Type B pancreatic cell (in vitro differentiated cells): ENCODE data around the gene AKT1S1. TPM values are rescaled to one million over a fixed set of nuclear protein-coding genes. Genes with fewer than 3 reads are reported as not detected.

Source experiments
- DNase-seq: peaks from one replicate; pipeline ENCODE4 v3.0.0; 2021; ENCODE audit warnings: mixed read lengths; ENCODE audit not compliant: unreplicated experiment; ENCODE audit errors: extremely low spot score
- H3K27ac Mint-ChIP-seq: 2 replicates; pipeline ENCODE4 v1.8.0; 2021; ENCODE audit warnings: mild to moderate bottlenecking, mixed read lengths
- H3K27me3 Mint-ChIP-seq: 2 replicates; pipeline ENCODE4 v1.8.0; 2021; ENCODE audit warnings: mixed read lengths
- H3K36me3 Mint-ChIP-seq: 2 replicates; pipeline ENCODE4 v1.8.0; 2021; ENCODE audit warnings: mixed read lengths
- H3K4me1 Mint-ChIP-seq: one replicate; pipeline ENCODE4 v1.8.0; 2021; ENCODE audit warnings: mixed read lengths; ENCODE audit not compliant: unreplicated experiment
- H3K4me3 Mint-ChIP-seq: 2 replicates; pipeline ENCODE4 v1.8.0; 2021; ENCODE audit warnings: mild to moderate bottlenecking, mixed read lengths
- H3K9me3 Mint-ChIP-seq: 2 replicates; pipeline ENCODE4 v1.8.0; 2021; ENCODE audit warnings: mixed read lengths
- total RNA-seq: library from RNA; stranded (reverse); gene quantifications from 2 replicates; pipeline ENCODE4 v1.2.1, GENCODE V29; 2021; ENCODE audit warnings: low replicate concordance
- TF ChIP-seq, protein P1 (sequence below): fragments of 200-600 bp; sonication (generic); conservative IDR thresholded peaks from 2 replicates; pipeline ENCODE4 v1.5.0; 2021; ENCODE audit warnings: antibody characterized with exemption, mild to moderate bottlenecking

AKT1S1 gene
- total RNA-seq, 1 donor from 2014 or later, result 40.1 TPM

DNA sequence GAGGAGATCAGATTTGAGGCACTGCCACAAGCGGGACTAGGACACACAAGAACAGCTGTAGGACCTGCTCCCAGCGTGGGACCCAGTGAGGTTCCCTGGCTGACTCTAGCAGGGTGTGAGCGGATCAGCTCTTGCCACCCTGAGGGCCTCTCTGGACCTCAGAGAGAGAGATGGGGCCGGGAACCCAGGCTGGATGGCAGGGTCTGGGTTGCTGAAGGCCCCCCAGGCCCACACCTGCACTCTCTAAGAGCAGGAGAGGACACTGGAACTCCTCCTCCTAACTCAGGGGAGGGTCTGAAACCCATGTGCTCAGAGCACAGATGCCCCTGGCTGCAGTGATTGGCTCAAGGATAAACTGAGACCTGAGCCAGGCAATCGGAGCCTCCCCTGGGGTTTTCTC is 33.0 kb upstream of the AKT1S1 start:
- DNase-seq, result no peak
- Mint-ChIP-seq H3K36me3 (peaks cover 30% of the 10 kb centered on the region), H3K27me3 (no peaks in the 10 kb centered on the region), H3K4me1 (peaks cover 22% of the 10 kb centered on the region), H3K9me3 (peaks cover under 1% of the 10 kb centered on the region), H3K4me3 (no peak overlapping the region), H3K27ac (no peak overlapping the region)
- TF ChIP-seq, protein P1, sequence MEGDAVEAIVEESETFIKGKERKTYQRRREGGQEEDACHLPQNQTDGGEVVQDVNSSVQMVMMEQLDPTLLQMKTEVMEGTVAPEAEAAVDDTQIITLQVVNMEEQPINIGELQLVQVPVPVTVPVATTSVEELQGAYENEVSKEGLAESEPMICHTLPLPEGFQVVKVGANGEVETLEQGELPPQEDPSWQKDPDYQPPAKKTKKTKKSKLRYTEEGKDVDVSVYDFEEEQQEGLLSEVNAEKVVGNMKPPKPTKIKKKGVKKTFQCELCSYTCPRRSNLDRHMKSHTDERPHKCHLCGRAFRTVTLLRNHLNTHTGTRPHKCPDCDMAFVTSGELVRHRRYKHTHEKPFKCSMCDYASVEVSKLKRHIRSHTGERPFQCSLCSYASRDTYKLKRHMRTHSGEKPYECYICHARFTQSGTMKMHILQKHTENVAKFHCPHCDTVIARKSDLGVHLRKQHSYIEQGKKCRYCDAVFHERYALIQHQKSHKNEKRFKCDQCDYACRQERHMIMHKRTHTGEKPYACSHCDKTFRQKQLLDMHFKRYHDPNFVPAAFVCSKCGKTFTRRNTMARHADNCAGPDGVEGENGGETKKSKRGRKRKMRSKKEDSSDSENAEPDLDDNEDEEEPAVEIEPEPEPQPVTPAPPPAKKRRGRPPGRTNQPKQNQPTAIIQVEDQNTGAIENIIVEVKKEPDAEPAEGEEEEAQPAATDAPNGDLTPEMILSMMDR, result no peak

DNA sequence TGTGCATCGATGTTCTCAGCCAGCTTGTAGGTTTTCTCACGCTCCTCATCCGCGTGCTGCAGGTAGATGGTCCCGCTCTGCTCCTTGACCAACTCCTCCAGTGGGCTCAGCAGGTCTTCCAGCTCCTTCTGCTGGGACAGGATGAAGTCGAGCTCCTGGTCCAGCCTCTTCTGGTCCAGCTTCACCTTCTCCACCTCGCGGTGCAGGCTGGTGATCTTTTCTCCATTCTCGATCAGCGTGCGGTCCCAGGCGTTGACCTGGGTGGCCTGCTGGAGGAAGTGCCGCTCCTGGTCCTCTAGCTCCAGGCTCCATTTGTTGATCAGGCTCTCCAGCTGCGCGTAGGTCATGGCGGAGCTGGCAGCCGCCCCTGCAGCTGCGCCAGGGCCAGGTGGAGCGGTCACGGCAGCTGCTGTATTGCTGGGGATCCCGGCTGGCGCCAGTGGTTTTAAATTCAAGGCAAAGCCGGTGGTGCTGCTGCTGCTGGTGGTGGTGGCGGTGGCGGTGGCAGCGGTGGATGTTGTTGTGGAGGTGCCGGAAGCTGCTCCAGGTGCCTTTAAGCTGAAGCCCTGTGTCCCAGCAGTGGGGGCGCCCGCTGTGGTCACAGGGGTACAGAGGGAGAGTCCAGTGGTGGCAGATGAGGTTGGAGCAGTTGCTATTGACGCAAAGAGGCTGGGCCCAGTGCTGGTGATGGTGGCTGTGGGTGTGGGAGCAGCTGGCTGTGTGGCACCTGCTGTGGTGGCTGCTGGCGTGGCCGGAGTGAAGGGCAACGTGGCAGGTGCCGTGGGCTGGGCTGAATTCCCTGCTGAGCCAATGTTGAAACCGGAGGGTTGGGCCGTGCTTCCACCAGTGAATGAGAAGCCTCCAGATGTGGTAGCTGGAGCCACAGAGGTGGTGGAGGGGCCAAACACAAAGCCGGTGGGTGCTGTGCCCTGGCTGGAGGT is 31.6 kb upstream of the AKT1S1 start:
- peaks cover 22% of the 10 kb centered on the region for H3K4me1 Mint-ChIP-seq
- peaks cover 24% of the 10 kb centered on the region for H3K36me3 Mint-ChIP-seq
- TF ChIP-seq, protein P1, result no peak
- no peak for DNase-seq
- H3K27me3 Mint-ChIP-seq, result no peaks in the 10 kb centered on the region
- H3K9me3 Mint-ChIP-seq, result no peaks in the 10 kb centered on the region
- no peak overlapping the region for H3K27ac Mint-ChIP-seq
- H3K4me3 Mint-ChIP-seq, result no peak overlapping the region

DNA sequence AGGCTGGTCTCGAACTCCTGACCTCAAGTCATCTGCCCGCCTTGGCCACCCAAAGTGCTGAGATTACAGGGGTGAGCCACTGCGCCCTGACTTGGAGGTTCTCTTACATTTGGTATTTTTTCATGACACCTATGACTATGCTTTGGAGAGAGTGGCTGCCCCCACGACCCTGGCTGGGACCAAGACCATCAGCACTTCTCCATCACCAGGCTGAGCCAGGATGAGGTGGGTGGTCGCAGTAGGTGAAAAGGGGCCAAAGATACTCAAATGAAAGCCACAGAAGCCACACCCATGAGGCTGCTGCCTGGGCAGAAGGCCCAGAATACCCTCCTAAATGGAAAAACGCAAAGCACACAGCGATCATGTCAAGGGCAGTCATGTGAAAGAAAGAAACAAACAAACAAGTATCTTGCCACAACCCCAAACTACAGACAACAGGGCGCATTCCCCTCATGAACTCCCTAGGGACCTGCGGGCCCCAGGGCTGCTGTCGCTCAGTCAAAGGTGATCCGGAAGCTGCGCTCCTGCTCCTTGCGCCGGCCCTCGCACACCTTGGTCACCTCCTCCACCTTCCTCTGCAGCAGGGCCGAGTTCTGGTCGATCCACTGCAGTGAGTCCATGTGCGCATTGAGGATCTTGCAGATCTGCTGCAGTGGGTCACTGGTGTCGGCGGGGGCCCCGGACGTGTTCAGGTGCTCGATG is 30.7 kb upstream of the AKT1S1 start:
- DNase-seq, result no peak
- Mint-ChIP-seq H3K36me3 (peaks cover 16% of the 10 kb centered on the region), H3K4me1 (peaks cover 13% of the 10 kb centered on the region), H3K4me3 (no peak overlapping the region), H3K27me3 (no peaks in the 10 kb centered on the region), H3K9me3 (no peaks in the 10 kb centered on the region), H3K27ac (no peak overlapping the region)
- TF ChIP-seq, protein P1, result no peak

DNA sequence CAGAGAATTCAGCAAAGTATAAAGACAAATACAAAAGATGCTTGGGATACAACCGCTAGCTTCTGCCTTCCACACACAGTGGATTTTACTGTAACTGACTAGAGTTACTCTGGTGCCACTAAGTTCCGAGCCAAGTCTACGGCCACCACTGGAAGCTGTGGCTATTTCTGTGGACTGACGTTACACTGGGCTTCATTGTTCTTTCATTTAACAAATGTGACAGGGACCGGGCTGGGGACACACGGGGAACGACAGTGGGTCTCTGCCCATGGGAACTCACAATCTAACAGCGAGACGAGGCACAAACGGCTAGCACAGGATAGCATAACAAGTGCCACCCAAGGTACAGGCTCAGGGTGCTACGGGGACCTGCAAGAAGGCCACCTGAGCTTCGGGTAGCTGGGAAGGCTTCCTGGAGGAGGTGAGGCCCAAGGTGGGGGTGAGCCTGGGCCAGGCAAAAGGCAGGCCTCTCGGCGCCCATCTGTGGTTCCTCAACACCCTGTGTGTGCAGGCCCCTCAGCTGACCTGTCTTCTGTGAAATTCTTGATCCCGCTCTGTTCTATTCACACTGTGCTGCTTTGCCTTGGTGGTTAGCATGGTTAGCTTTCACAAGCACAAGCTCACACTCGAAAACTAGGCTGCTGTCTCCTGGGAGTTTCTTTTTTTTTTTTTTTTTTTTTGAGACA is 29.9 kb upstream of the AKT1S1 start:
- H3K4me3 Mint-ChIP-seq, result no peak overlapping the region
- H3K27ac Mint-ChIP-seq, result no peak overlapping the region
- H3K4me1 Mint-ChIP-seq, result peaks cover 11% of the 10 kb centered on the region
- H3K36me3 Mint-ChIP-seq, result peaks cover 13% of the 10 kb centered on the region
- H3K27me3 Mint-ChIP-seq, result no peaks in the 10 kb centered on the region
- TF ChIP-seq, protein P1, result no peak
- no peak for DNase-seq
- no peaks in the 10 kb centered on the region for H3K9me3 Mint-ChIP-seq

DNA sequence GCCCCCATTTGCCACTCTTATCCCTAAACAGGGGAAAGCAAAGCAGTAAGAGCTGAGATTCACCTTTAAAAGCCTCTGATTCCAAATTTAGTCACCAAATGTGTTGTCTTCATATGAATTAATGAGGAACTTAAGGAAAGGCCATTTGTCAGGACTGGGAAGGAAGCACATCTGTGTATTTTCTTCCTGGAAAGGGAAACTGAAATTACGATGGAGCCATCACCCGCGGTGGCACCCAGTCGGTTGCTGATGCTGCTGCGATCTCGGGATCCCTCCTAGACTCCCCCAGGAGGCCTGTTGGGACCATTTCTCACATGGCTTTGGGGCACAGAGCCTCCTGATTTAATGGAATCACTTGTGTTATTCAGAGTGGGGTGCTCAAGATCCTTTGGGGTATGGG is 27.0 kb upstream of the AKT1S1 start:
- Mint-ChIP-seq H3K4me1 (no peaks in the 10 kb centered on the region), H3K4me3 (no peak overlapping the region)
- TF ChIP-seq, protein P1, result no peak

More for the DNA sequence above, 27.0 kb upstream of the AKT1S1 start:
- DNase-seq, result no peak
- H3K36me3 Mint-ChIP-seq, result peaks cover 7% of the 10 kb centered on the region
- H3K27me3 Mint-ChIP-seq, result no peaks in the 10 kb centered on the region
- H3K9me3 Mint-ChIP-seq, result no peaks in the 10 kb centered on the region
- no peak overlapping the region for H3K27ac Mint-ChIP-seq
